OCI-LY7 (cell line): ENCODE data around the gene SLC17A1. TPM values are rescaled to one million over a fixed set of nuclear protein-coding genes. Genes with fewer than 3 reads are reported as not detected.

Experiments
- BruUV-seq: library from RNA; stranded (reverse); fragments of 400-500 nt; replicated peaks from 2 replicates; lab custom pipeline; 2021; lab: Mats Ljungman, UMichigan
- CTCF ChIA-PET: fragments of 300-600 bp; sonication (Branson Sonifier 250); formaldehyde crosslinking; loops from one replicate; lab custom pipeline; 2022; ENCODE audit warnings: antibody characterized with exemption; ENCODE audit not compliant: unreplicated experiment; lab: Charles Lee
- POLR2A ChIA-PET: fragments of 300-600 bp; sonication (Branson Sonifier 250); formaldehyde crosslinking; loops from one replicate; lab custom pipeline; 2022; ENCODE audit warnings: antibody characterized with exemption; lab: Charles Lee
- DNase-seq: peaks from one replicate; pipeline ENCODE4 v3.0.0-alpha.2; 2015; ENCODE audit warnings: low spot score
- H2AFZ ChIP-seq: fragments of 200-600 bp; sonication (generic), shearing (Covaris generic); 2 replicates; pipeline ENCODE4 v1.6.1; 2014; ENCODE audit warnings: mild to moderate bottlenecking, antibody characterized with exemption, low read length, moderate library complexity
- H3K27ac ChIP-seq: fragments of 200-600 bp; sonication (generic); 2 replicates; pipeline ENCODE4 v1.5.1; 2014; ENCODE audit warnings: mixed run types, low read depth, mild to moderate bottlenecking, moderate library complexity, low read length, inconsistent platforms; ENCODE audit not compliant: poor library complexity, severe bottlenecking
- H3K36me3 ChIP-seq: fragments of 200-600 bp; sonication (generic); 2 replicates; pipeline ENCODE4 v1.6.1; 2014; ENCODE audit warnings: mild to moderate bottlenecking, antibody characterized with exemption, low read length, moderate library complexity, mixed read lengths; ENCODE audit not compliant: insufficient read depth
- H3K4me1 ChIP-seq: fragments of 200-600 bp; sonication (generic); 2 replicates; pipeline ENCODE4 v1.5.1; 2014; ENCODE audit warnings: mild to moderate bottlenecking, low read length; ENCODE audit not compliant: insufficient read depth, poor library complexity, severe bottlenecking
- H3K4me2 ChIP-seq: fragments of 200-600 bp; sonication (generic); 2 replicates; pipeline ENCODE4 v1.6.1; 2014; ENCODE audit warnings: mild to moderate bottlenecking, low read length
- H3K4me3 ChIP-seq: fragments of 200-600 bp; sonication (generic); 2 replicates; pipeline ENCODE4 v1.5.1; 2014; ENCODE audit warnings: mild to moderate bottlenecking, low read depth, low read length; ENCODE audit not compliant: poor library complexity, severe bottlenecking
- H3K79me2 ChIP-seq: fragments of 200-600 bp; sonication (generic); 2 replicates; pipeline ENCODE4 v1.6.1; 2016; ENCODE audit warnings: low read depth, mild to moderate bottlenecking, low read length, moderate library complexity, mixed read lengths; ENCODE audit not compliant: insufficient read depth
- H3K9me2 ChIP-seq: fragments of 200-600 bp; sonication (generic); 2 replicates; pipeline ENCODE4 v1.6.1; 2016; ENCODE audit warnings: mild to moderate bottlenecking, low read length, mixed read lengths; ENCODE audit not compliant: insufficient read depth
- H3K9me3 ChIP-seq: fragments of 200-600 bp; sonication (generic); 2 replicates; pipeline ENCODE4 v1.6.1; 2014; ENCODE audit warnings: mild to moderate bottlenecking, mixed run types, low read length, mixed read lengths
- H4K20me1 ChIP-seq: fragments of 200-600 bp; sonication (generic); 2 replicates; pipeline ENCODE4 v1.6.1; 2014; ENCODE audit warnings: mild to moderate bottlenecking, antibody characterized with exemption, low read length, moderate library complexity, mixed read lengths; ENCODE audit not compliant: insufficient read depth
- CTCF ChIP-seq: fragments of 200-600 bp; sonication (generic); conservative IDR thresholded peaks from 2 replicates; pipeline ENCODE4 v1.5.1; 2014; ENCODE audit warnings: mild to moderate bottlenecking, antibody characterized with exemption, low read length, moderate library complexity, mixed read lengths
- EZH2phosphoT487 ChIP-seq: fragments of 200-600 bp; sonication (generic); IDR thresholded peaks from 2 replicates; pipeline ENCODE4 v1.6.1; 2018; ENCODE audit warnings: low read depth, borderline replicate concordance, mild to moderate bottlenecking, mixed run types, antibody characterized with exemption, low read length, moderate library complexity, mixed read lengths
- intact Hi-C: fragments of 100-400 bp; cut with micrococcal nuclease; formaldehyde crosslinking; loops from one replicate; pipeline ENCODE4 v1.10.0; 2022; ENCODE audit not compliant: unreplicated experiment
- total RNA-seq, 2 experiments: library from RNA; depleted of rRNA in 1 of 2; stranded (reverse); fragments of >200 nt in 1 of 2; shearing (Covaris generic) in 1 of 2; gene quantifications; 2 replicates each; pipeline ENCODE4 v1.2.3, GENCODE V29; 2014 to 2022

Gene SLC17A1
- total RNA-seq, 2 experiments from 2014 or later: not detected

GRCh38 chr6:25794784-25795183, 37.1 kb downstream of the SLC17A1 start:
- no peaks in the 10 kb centered on the region for H4K20me1 ChIP-seq
- DNase-seq: no peak
- no peak for TF ChIP-seq CTCF
- no peak for TF ChIP-seq EZH2phosphoT487
- H3K4me1 ChIP-seq: no peaks in the 10 kb centered on the region
- H2AFZ ChIP-seq: no peak overlapping the region
- no peak overlapping the region for H3K4me2 ChIP-seq
- H3K4me3 ChIP-seq: no peak overlapping the region
- H3K36me3 ChIP-seq: no peaks in the 10 kb centered on the region
- no peaks in the 10 kb centered on the region for H3K9me3 ChIP-seq
- BruUV-seq: no TSS peak
- intact Hi-C loops: no loop called here
- ChIA-PET CTCF (no interaction called here), POLR2A (no interaction called here)
- no peaks in the 10 kb centered on the region for H3K79me2 ChIP-seq
- no peak overlapping the region for H3K27ac ChIP-seq
- no peaks in the 10 kb centered on the region for H3K9me2 ChIP-seq

DNA sequence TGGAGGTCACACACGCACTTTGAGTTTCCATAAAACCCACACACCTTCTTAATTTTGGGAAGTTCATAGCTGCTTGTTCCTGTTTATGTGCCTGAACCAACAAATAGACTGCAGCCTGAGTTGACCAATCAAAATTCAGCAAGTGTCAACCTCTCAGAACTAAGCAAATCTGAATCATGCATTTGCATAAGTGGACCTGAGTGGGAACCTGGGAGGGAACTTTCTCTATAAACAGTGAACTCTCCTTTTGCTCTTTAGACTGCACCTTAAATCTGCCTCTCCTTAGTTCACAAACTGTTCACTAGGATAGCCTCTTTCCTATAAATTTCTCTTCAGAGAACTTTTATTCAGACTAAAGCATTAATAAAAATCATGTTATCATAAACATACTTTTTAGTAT, 37.9 kb downstream of the SLC17A1 start:
- no peak for DNase-seq
- Histone ChIP-seq H3K4me1 (no peaks in the 10 kb centered on the region), H4K20me1 (no peaks in the 10 kb centered on the region), H3K4me2 (no peak overlapping the region), H3K4me3 (no peak overlapping the region), H3K9me2 (no peaks in the 10 kb centered on the region), H3K36me3 (no peaks in the 10 kb centered on the region), H3K79me2 (no peaks in the 10 kb centered on the region), H3K27ac (no peak overlapping the region), H3K9me3 (no peaks in the 10 kb centered on the region), H2AFZ (no peak overlapping the region)
- TF ChIP-seq CTCF (no peak), EZH2phosphoT487 (no peak)
- CTCF ChIA-PET: no interaction called here
- no TSS peak for BruUV-seq
- intact Hi-C loops: no loop called here
- POLR2A ChIA-PET: interaction anchor here (0.5 to 1.2 kb wide), 4 partner anchors 10 to 228 kb away, joined by 3 read pairs; no protein-coding TSS in a partner anchor

DNA sequence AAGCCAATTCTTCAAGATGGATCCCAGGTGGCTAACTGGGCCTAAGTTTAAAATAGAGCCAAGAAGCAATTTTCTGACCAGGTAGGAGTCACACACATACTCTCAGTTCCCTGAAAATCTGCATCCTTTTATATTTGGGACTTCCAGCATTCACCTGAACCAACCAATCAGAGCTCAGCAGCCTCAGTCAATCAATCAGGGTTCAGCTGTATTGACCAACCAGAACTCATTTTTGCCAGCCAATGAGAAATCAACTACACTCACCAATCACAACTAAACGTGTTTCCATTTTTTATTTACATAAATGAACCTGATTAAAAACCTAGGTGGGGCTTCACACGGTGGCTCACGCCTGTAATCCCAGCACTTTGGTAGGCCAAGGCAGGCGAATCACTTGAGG, 39.8 kb downstream of the SLC17A1 start:
- H3K4me2 ChIP-seq: no peak overlapping the region
- no peak overlapping the region for H3K4me3 ChIP-seq
- no peaks in the 10 kb centered on the region for H3K9me2 ChIP-seq
- H2AFZ ChIP-seq: no peak overlapping the region
- TF ChIP-seq CTCF (no peak), EZH2phosphoT487 (no peak)
- BruUV-seq: no TSS peak
- H4K20me1 ChIP-seq: no peaks in the 10 kb centered on the region
- no peaks in the 10 kb centered on the region for H3K9me3 ChIP-seq
- no peak for DNase-seq
- ChIA-PET POLR2A (interaction anchor here (0.6 kb wide), 2 partner anchors 11 to 228 kb away, joined by 3 to 4 read pairs; a partner anchor contains a TSS), CTCF (no interaction called here)
- no peaks in the 10 kb centered on the region for H3K79me2 ChIP-seq
- intact Hi-C loops: no loop called here
- H3K36me3 ChIP-seq: no peaks in the 10 kb centered on the region
- no peaks in the 10 kb centered on the region for H3K4me1 ChIP-seq
- H3K27ac ChIP-seq: no peak overlapping the region
